Eye (tissue), 1 donor: ENCODE results near the gene LRRC2.
"Not testable (repeated sequence)": the region's sequence is repeated elsewhere in the genome, so short reads cannot be mapped to it uniquely, and the experiment has no call there.

ENCODE experiments used
- DNase-seq: peaks from one replicate; pipeline ENCODE4 v3.0.0-alpha.2; 2015

LRRC2 gene

GRCh38 chr3:46551615-46552014, 14.5 kb downstream of the LRRC2 start:
- DNase-seq: no peak

GRCh38 chr3:46549989-46550388, 16.1 kb downstream of the LRRC2 start:
- DNase-seq: no peak

GRCh38 chr3:46549408-46549904, 16.6 kb downstream of the LRRC2 start:
- DNase-seq: no peak

GRCh38 chr3:46548611-46549010, 17.5 kb downstream of the LRRC2 start:
- not testable (repeated sequence) for DNase-seq

GRCh38 chr3:46546896-46547440, 19.1 kb downstream of the LRRC2 start:
- no peak for DNase-seq

GRCh38 chr3:46545818-46546630, 20.1 kb downstream of the LRRC2 start:
- DNase-seq: no peak

- DNase-seq: no peak
These were observed 21.2 kb downstream of the LRRC2 start for GRCh38 chr3:46544771-46545503.

GRCh38 chr3:46542801-46543201, 23.3 kb downstream of the LRRC2 start:
- DNase-seq: no peak

GRCh38 chr3:46542344-46542743, 23.8 kb downstream of the LRRC2 start:
- no peak for DNase-seq

- no peak for DNase-seq
These were observed 24.3 kb downstream of the LRRC2 start for GRCh38 chr3:46541835-46542234.

GRCh38 chr3:46540550-46540949, 25.6 kb downstream of the LRRC2 start:
- no peak for DNase-seq

- no peak for DNase-seq
These were observed 26.6 kb downstream of the LRRC2 start for GRCh38 chr3:46539443-46540005.

GRCh38 chr3:46538803-46539442, 27.2 kb downstream of the LRRC2 start:
- DNase-seq: no peak

- DNase-seq: not testable (repeated sequence)
These were observed 27.7 kb downstream of the LRRC2 start for GRCh38 chr3:46538425-46538802.

- no peak for DNase-seq
These were observed 28.3 kb downstream of the LRRC2 start for GRCh38 chr3:46537779-46538178.

GRCh38 chr3:46537316-46537715, 28.8 kb downstream of the LRRC2 start:
- DNase-seq: no peak

- DNase-seq: no peak
These were observed 29.3 kb downstream of the LRRC2 start for GRCh38 chr3:46536758-46537157.

GRCh38 chr3:46535746-46536145, 30.4 kb downstream of the LRRC2 start:
- no peak for DNase-seq

GRCh38 chr3:46533091-46533490, 33.0 kb downstream of the LRRC2 start:
- DNase-seq: no peak

- no peak for DNase-seq
These were observed 38.9 kb downstream of the LRRC2 start for GRCh38 chr3:46527239-46527638.

GRCh38 chr3:46524832-46525231, 41.3 kb downstream of the LRRC2 start:
- no peak for DNase-seq

GRCh38 chr3:46524008-46524407, 42.1 kb downstream of the LRRC2 start:
- no peak for DNase-seq

- DNase-seq: no peak
These were observed 42.5 kb downstream of the LRRC2 start for GRCh38 chr3:46523556-46523955.
